HFF-Myc (cell line): ENCODE data around the gene MAGEA1.
"Not testable (repeated sequence)": the region's sequence is repeated elsewhere in the genome, so short reads cannot be mapped to it uniquely, and the experiment has no call there.

Experiments used
- DNase-seq: peaks from one replicate; pipeline ENCODE4 v3.0.0-alpha.2; 2011; ENCODE audit warnings: low read depth; ENCODE audit errors: extremely low read depth
- H3K4me3 ChIP-seq: replicated peaks from 2 replicates; pipeline ENCODE4 v1.5.1; 2011; ENCODE audit warnings: low read depth, mild to moderate bottlenecking, control low read depth, low read length
- TF ChIP-seq, protein P1 (sequence below): IDR thresholded peaks from 2 replicates; pipeline ENCODE4 v1.5.1; 2012; ENCODE audit warnings: mild to moderate bottlenecking, low read depth, low read length, control low read depth; ENCODE audit errors: missing control alignments

The MAGEA1 gene, protein sequence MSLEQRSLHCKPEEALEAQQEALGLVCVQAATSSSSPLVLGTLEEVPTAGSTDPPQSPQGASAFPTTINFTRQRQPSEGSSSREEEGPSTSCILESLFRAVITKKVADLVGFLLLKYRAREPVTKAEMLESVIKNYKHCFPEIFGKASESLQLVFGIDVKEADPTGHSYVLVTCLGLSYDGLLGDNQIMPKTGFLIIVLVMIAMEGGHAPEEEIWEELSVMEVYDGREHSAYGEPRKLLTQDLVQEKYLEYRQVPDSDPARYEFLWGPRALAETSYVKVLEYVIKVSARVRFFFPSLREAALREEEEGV

DNA sequence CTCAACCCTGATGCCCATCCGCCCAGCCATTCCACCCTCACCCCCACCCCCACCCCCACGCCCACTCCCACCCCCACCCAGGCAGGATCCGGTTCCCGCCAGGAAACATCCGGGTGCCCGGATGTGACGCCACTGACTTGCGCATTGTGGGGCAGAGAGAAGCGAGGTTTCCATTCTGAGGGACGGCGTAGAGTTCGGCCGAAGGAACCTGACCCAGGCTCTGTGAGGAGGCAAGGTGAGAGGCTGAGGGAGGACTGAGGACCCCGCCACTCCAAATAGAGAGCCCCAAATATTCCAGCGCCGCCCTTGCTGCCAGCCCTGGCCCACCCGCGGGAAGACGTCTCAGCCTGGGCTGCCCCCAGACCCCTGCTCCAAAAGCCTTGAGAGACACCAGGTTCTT, at the start of gene MAGEA1:
Gene MAGEA1 (plus strand): TSS at position 154 of the 400 bp plus-strand sequence. CDS start 3,106 bp downstream, outside the sequence.
- no peak for DNase-seq
- TF ChIP-seq, protein P1, sequence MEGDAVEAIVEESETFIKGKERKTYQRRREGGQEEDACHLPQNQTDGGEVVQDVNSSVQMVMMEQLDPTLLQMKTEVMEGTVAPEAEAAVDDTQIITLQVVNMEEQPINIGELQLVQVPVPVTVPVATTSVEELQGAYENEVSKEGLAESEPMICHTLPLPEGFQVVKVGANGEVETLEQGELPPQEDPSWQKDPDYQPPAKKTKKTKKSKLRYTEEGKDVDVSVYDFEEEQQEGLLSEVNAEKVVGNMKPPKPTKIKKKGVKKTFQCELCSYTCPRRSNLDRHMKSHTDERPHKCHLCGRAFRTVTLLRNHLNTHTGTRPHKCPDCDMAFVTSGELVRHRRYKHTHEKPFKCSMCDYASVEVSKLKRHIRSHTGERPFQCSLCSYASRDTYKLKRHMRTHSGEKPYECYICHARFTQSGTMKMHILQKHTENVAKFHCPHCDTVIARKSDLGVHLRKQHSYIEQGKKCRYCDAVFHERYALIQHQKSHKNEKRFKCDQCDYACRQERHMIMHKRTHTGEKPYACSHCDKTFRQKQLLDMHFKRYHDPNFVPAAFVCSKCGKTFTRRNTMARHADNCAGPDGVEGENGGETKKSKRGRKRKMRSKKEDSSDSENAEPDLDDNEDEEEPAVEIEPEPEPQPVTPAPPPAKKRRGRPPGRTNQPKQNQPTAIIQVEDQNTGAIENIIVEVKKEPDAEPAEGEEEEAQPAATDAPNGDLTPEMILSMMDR = no peak
- no peak within 1 kb of the TSS for H3K4me3 ChIP-seq

DNA sequence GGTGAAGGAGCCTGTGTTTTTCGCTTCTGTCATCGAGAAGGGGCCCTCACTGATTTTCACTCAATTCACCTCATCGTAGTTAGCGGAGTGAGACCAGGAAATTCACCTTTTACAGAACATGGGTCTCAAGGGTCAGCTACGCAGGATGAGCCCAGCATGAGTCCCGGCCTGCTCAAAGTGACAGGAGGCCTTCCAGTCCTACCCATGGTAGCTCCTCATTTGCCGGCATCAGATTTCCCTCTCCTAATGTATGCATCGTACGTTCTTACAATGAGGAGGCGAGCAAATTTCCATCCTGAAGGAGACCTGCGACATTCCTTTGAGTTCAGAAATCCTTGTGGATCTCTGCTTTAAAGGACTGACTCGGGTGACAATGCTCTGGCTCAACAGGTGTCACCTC, 46.2 kb upstream of the MAGEA1 start:
- not testable (repeated sequence) for H3K4me3 ChIP-seq, DNase-seq

DNA sequence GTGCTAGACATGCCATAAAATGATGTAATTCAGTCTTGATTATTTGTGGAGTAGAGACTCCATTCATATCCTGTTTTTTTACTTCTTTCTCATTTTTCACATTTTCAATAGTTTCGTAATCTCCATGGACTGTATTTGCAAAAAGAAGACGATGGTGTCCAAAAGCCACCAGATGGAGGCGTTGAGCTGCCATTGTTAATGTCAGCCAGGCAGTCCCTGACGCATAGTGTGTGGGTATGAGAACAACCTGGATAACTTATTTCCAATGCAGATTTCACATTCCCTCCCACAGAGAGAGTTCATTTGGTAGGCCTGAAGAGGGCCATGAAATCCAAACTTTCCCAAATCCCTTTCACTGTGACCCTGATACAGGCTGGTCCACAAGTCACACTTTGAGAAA, 40.0 kb upstream of the MAGEA1 start:
- H3K4me3 ChIP-seq, DNase-seq: not testable (repeated sequence)

DNA sequence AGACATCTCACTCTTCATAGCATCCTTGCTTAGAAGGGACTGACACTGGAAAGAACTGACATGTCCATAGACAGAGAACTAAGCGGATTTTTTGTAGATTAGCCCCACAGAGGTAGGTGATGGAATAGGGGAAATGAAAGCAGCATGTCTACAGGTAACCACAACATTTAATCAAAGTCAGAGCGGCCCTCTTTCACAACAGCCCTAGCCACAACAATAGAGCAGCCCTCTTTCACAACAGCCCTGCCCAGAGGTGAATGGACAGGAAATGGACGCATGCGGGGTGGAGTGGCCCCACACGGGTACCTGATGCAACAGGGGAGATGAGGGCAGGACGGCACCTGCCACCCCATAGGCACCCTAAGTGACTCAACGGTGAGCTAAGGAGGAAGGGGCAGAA, 32.8 kb upstream of the MAGEA1 start:
- not testable (repeated sequence) for DNase-seq, H3K4me3 ChIP-seq

DNA sequence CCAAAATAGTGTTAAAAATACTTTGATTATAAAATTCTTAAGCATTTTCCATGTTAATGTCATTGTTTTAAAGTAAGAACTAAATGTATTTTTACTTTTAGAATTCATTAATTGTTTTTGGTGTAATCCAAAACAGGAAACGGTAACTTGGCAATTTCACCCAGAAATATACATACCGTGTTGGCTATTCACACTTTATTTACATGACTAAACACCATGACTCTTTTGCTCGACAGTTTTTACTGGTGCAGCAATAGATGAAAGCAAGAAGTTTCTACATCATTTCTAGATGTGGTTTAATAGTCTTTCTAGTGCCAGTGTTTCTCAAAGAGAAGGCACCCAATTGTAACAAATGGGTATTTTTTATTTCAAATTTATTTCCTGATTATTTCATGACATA, 25.6 kb upstream of the MAGEA1 start:
- no peak for DNase-seq
- H3K4me3 ChIP-seq = no peak overlapping the region
- TF ChIP-seq, protein P1 = no peak

DNA sequence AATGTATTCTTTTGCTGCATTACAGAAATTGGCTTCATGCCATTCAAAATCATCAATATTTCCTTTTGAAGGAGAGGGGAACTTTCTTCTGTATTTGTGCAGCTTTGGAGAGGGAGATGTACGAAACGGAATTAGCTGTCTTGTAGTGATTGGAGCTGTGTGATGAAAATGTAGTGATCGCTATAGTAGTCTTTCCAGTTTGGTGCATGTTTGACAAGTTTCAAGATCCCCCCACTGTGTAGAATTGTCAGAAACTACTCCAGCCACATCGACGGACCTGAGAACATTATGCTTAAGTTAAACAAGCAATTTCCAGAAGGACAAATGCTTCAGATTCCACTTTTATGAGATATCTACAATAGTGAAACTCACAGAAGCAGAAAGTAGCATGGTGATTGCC, 21.6 kb upstream of the MAGEA1 start:
- TF ChIP-seq, protein P1 = no peak
- no peak overlapping the region for H3K4me3 ChIP-seq
- no peak for DNase-seq

DNA sequence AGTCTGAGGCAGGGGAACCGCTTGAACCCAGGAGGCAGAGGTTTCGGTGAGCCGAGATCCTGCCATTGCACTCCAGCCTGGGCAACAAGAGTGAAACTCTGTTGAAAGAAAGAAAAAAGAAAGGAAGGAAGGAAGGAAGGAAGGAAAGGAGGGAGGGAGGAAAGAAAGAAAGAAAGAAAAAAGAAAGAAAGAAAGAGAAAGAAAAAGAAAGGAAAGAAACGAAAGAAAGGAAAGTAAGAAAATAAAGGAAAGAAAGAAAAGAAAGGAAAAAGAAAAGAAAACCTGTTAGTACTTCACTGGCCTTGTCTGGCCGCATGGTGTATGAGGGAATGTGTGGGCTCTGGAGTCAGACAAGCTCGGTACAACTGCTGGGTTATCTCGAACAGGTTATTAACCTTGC, 20.8 kb upstream of the MAGEA1 start:
- TF ChIP-seq, protein P1 = no peak
- no peak overlapping the region for H3K4me3 ChIP-seq
- no peak for DNase-seq

DNA sequence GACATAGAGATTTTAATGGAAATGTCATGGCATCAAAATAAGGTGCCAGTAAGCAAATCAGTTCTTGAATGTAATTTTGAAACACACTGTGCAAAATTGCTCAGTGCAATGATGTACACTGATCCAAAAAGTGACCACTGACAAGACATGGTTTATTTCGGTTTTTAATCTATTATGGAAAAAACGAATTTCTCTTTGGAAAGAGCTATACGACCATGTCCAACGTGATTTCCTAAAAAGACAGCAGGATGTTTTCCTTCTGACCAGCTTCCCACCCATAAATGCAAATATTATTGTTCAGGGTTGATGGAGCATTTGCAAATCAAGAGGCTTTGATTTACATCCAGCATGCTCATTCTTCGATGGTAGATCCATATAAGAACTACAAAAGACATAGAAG, 17.1 kb upstream of the MAGEA1 start:
- no peak overlapping the region for H3K4me3 ChIP-seq
- TF ChIP-seq, protein P1 = no peak
- no peak for DNase-seq

DNA sequence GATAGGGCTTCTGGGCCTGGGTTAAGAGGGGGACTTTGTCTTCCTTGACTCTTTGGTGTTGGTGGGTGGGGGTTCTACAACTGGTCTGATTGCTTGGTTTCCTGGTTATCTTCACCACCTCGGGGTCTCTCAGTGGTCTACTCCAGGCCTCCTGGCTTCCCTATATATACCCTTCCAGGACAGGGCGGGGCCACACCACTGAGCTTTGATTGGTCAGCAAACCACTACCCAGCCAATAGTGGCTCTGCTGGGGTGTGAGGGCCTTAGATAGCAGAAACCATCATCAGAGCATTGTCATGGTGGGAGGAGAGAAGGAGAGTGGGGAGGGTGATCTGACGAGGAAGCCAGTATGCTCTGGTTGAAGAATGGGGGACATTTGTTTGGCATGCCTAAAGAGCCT, 14.4 kb upstream of the MAGEA1 start:
- H3K4me3 ChIP-seq = no peak overlapping the region
- DNase-seq = no peak
- TF ChIP-seq, protein P1 = no peak

DNA sequence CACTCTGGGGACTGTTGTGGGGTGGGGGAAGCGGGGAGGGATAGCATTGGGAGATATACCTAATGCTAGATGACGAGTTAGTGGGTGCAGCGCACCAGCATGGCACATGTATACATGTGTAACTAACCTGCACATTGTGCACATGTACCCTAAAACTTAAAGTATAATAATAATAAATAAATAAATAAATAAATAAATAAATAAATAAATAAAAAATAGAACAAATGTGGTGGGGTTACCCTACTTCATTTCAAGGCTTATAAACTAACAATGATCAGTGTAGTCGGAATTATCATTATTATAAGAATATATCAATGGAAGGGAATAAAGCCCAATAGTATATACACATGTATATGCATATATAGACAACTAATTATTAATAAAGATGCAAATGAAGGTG, 10.7 kb upstream of the MAGEA1 start:
- not testable (repeated sequence) for DNase-seq, H3K4me3 ChIP-seq
